Measurements from ENCODE around the gene AOX1. TPM values are rescaled to one million over a fixed set of nuclear protein-coding genes. Genes with fewer than 3 reads are reported as not detected.

Gene AOX1
- polyA plus RNA-seq, 3 donors: 1.7 to 2.4 (median 2.1) TPM

DNA sequence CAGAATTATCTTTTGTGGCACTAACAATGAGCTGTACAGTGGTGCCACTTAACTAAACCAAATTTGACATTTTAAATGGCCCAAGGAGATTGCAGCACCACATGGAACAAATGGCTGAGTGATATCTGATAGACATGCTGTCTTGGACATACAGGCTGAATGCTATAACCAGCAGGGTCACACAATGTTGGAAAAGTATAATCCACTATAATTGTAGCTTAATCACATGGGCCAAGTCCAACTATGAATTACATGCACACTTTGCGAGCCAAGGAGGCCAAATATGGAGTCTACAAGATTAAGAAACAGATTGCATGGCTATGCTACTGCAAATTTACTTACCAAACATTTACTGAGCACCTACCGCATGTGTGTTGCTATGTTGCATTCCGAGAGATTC, 69.0 kb downstream of the AOX1 start:
- DNase-seq (ENCODE audit: extremely low read depth in 1 of 11, low read depth in 9 of 11, low spot score in 4 of 11): no peak

GRCh38 chr2:200655918-200656580, 70.2 kb downstream of the AOX1 start:
- DNase-seq (ENCODE audit: extremely low read depth in 1 of 11, low read depth in 9 of 11, low spot score in 4 of 11): no peak

- no peak for DNase-seq (ENCODE audit: extremely low read depth in 1 of 11, low read depth in 9 of 11, low spot score in 4 of 11)
Measured at GRCh38 chr2:200658278-200658864, 72.6 kb downstream of the AOX1 start.

DNA sequence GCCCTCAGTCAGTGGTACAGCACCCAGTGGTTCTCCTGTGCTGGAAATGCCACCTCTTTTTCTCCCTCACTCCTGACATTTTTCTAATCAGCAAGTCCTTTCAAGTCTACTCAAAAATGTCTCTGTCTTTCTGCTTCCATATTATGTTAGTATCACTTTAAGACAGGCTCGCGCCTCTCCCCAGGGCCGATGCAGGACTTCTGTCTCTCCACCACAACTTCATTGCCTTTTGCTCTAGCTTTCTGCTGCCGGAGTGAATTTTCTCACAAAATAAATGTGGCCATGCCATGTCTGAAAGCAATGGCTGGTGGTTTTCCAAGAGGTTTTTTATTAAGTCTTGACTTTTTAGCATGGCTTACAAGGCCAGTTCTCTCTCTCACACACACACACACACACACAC, 73.6 kb downstream of the AOX1 start:
- no peak for DNase-seq (ENCODE audit: extremely low read depth in 1 of 11, low read depth in 9 of 11, low spot score in 4 of 11)

GRCh38 chr2:200661477-200661876, 75.7 kb downstream of the AOX1 start:
- DNase-seq (ENCODE audit: extremely low read depth in 1 of 11, low read depth in 9 of 11, low spot score in 4 of 11): no peak

GRCh38 chr2:200662727-200663126, 76.9 kb downstream of the AOX1 start:
- DNase-seq (ENCODE audit: extremely low read depth in 1 of 11, low read depth in 9 of 11, low spot score in 4 of 11): no peak

DNA sequence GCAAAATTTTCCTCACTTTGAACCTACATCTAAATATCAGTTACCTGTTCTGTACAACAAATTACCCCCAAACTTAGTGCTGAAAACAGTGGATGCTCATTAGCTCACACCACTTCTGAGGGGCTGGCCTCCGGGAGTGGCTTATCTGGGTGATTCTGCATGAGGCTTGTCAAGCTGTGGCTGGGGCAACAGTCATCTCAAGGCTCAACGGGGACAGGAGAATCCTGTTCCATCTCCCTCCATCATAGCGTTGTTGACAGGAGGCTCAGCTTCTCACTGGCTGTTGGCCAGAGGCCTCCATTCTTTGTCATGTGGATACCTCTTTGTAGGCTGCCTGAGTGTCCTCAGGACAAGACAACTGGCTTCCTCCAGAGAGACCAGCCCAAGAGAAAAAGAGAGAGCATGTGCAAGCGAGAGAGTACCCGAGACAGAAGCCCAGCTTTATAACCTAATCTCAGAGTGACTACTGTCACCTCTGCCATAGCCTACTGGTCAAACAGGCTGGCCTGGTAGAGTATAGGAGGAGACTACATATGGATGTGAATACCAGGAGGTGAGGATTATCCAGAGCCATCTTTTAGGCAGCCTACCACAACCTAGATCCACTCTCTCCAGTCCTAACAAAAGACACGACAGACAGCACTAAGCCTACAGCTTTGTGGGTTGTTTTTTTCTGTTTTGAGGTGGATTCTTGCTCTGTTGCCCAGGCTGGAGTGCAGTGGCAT, 79.1 kb downstream of the AOX1 start:
- DNase-seq (ENCODE audit: extremely low read depth in 1 of 11, low read depth in 9 of 11, low spot score in 4 of 11): no peak

GRCh38 chr2:200665626-200666453, 80.0 kb downstream of the AOX1 start:
- no peak for DNase-seq (ENCODE audit: extremely low read depth in 1 of 11, low read depth in 9 of 11, low spot score in 4 of 11)

DNA sequence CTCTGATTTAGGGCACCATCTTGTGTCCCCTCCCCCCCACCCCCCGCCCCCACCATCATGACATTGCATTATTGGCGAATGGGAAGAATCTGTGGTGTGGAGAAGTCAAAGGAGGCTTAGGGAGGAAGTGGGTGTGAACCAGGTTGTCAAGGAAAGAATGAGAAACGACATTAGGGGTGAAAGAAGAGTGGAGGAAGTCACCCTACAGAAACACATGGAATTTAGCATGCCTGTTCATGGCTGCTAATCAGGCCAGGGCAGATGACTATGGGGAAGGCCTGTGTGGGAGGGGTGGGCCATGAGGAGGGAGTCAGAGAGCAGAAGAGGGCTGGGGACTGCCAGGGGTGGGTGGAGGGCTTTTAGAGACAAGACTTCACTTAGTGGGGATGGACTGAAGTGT, 81.6 kb downstream of the AOX1 start:
- no peak for DNase-seq (ENCODE audit: extremely low read depth in 1 of 11, low read depth in 9 of 11, low spot score in 4 of 11)

- DNase-seq (ENCODE audit: extremely low read depth in 1 of 11, low read depth in 9 of 11, low spot score in 4 of 11): no peak
Measured at GRCh38 chr2:200668478-200668877, 82.7 kb downstream of the AOX1 start.

DNA sequence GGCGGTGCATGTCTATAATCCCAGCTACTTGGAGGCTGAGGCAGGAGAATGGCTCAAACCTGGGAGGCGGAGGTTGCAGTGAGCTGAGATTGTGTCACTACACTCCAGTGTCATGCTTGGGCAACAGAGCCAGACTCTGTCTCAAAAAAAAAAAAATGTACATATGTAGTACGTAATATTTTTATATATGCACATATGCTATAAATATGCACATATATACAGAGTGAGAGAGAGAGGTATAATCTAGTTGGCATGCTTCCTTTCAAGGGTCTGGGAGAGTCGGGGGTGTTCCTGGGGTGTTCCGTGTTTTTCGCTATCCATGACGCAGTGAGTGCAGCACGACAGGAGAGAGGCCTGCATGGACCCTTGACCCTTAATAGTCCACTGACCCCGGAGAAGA, 83.5 kb downstream of the AOX1 start:
- no peak for DNase-seq (ENCODE audit: extremely low read depth in 1 of 11, low read depth in 9 of 11, low spot score in 4 of 11)

DNA sequence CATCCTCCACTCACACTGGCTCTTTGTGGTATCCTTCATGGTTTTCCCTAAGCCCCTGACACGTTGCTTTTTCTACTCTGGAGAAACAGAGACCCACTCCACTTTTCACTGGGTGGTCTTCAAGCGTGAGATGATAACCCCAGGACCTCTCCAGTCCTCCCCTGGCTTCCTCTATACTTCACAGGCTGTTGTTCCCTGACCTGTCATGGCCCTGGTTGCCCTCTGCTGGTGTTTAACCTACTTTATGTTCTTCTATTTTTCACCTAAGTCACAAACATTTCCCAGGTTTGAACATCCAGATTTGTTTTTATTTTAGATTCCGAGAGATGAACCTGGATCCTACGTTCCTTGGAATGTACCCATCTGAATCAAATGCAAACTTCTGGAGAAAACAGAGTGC, 84.5 kb downstream of the AOX1 start:
- no peak for DNase-seq (ENCODE audit: extremely low read depth in 1 of 11, low read depth in 9 of 11, low spot score in 4 of 11)

DNA sequence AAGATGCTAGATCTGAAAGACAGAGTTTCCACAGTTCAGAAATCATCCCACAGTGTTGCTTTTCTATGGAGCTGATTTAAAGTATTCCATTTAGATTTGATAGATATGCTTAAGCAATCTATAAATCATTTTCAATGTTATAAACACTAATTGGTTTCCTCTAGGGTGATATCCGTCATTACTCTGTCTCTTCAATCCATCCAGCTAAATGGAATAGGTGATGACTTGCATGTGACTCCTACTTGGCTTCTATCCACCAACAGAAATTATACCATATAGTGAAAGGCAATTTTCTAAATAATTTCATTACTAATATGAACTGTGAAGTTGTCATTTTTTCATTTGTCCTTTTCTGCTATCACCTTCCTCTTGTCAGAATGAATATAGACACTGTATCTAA, 84.9 kb downstream of the AOX1 start:
- DNase-seq (ENCODE audit: extremely low read depth in 1 of 11, low read depth in 9 of 11, low spot score in 4 of 11): no peak

GRCh38 chr2:200673191-200673590, 87.4 kb downstream of the AOX1 start:
- DNase-seq (ENCODE audit: extremely low read depth in 1 of 11, low read depth in 9 of 11, low spot score in 4 of 11): no peak

DNA sequence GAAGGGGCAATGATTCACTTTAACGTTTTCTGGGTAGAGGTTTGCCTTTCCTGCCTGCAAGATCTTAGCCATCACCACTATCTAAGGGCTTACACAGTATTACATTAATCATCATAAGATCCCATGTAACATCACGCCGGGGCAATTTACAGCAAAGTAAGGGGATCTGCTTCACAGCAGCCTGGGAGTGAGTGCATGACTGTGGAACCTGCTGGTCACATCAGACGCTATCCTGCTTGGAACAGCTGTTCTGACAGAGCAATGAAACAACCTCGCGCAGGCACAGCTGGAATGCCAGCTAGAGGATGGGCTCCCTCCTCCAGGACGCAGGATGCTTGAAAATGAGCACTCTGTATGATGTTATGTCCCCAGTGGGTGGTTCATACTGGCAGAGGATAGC, 89.0 kb downstream of the AOX1 start:
- no peak for DNase-seq (ENCODE audit: extremely low read depth in 1 of 11, low read depth in 9 of 11, low spot score in 4 of 11)

DNA sequence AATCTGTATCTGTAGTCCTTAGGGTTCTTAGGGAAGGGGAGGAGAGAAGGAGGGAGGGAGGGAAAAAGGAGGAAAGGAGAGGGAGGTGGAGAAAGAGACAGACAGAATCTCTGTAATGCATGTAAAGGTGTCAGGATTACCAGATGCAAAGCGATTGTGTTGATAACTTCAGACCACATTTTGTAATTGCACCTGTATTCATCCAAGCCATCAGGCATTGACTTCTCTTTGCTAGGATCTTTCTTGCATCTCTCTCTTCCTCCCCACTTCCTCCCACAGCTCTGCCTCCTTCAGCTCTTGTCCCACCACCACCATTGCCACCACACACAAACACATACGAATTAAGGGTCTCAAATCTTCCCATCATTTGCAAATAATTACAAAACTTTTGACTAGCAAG, 91.4 kb downstream of the AOX1 start:
- DNase-seq (ENCODE audit: extremely low read depth in 1 of 11, low read depth in 9 of 11, low spot score in 4 of 11): no peak

DNA sequence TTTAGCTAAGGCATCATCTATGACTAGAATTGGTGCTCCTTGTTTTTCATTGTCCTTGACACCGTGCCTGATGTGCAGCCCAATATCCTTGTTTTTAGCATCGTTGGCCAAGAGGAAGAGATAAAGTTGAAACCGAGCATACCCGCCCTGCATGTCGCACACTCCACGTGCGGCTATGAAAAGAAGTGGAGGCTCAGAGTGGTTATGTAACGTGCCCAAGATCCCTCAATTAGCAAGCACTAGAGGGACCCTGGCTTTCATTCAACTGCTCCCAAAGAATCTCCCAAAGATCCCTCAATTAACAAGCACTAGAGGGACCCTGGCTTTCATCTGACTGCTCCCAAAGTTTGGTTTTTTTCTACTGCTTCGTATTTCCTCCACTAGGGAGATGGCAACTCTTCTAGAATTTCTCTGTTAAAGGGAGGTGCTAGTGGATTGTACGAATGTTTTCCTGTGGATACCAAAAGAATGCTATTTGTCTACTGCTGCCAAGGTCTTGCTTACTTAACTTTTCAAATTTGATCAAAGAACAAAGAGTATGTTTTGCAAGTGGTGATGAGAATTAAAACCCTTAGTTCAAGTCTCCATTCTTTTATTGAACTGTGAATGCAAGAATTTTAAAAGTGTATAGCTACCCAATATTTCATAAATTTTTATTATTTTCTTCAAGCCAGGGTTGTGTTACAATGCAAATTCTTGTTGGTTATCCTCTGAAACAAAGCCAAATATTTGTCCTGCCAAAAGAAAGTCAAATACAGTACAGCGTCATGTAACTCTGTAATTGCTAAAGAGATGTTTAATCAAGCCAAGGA, 92.1 kb downstream of the AOX1 start:
- peak in 4 of 11 donors; percentile 2 to 23 (median 11) for DNase-seq (ENCODE audit: extremely low read depth in 1 of 11, low read depth in 9 of 11, low spot score in 4 of 11)

DNA sequence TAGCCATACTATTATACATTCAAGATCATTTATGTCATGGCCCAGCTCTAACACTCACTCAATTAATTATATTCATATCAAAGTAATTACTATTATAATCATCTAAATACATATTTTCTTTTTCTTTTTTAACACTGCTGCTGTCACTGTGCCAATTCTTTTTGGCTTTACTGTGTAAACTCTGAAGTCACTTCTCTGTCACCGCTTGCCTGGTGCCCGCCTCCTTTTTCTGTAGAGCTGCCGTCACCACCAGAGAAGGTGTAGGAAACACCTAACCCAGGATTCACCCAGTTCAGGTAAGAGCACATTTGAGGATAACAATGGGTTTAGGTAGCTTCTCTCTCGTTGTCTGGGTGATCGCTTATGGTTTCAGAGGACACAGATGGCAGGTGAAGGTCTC, 93.3 kb downstream of the AOX1 start:
- DNase-seq (ENCODE audit: extremely low read depth in 1 of 11, low read depth in 9 of 11, low spot score in 4 of 11): no peak

DNA sequence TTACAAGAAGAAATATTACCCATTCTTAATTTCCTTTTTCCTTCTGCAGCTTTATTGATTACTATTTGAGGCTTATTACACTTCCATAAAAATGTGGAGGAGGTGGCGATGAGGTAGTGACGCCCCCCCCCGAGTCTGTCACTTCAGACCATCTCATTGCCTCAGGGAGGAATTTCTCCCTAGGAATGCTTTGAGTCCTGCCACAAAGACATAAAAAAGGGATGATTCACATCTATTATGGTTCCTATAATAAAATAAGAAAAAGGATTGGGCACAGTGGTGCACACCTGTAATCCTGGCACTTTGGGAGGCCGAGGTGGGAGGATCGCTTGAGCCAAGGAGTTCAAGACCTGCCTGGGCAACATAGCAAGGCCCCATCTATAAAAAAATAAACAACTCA, 93.7 kb downstream of the AOX1 start:
- DNase-seq (ENCODE audit: extremely low read depth in 1 of 11, low read depth in 9 of 11, low spot score in 4 of 11): no peak
